ENCODE measurements around the gene SIPA1L3.

DNA sequence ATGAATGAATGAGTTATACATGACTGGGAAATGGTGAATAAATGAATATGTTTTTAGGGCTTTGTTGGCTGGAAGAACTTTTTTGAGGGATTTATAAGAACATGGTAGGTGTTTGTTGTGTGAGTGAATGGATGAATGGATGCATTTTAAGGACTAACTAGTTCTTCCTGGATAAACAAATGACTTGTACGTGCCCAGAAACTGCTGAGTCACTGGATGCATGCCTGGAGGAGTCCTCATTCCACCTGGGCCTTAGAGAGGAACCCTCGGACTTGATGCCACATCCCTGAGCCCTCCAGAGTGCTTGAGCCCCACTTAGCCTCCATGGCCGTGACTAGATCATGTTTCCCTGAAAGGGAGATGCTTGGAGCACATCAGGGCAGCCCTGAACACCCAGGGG lies 163.6 kb downstream of the SIPA1L3 start:
- TF ChIP-seq MAZ (IDR thresholded peaks at IDR 0.05; ENCODE audit: borderline replicate concordance, low read depth, low read length): no peak
- 0 out of 2 replicates have a peak, but pooled peaks have one; percentile 20 for TF ChIP-seq FOXS1 (CRISPR knock-in tag; IDR thresholded peaks at IDR 0.05)
- no peak for TF ChIP-seq KDM1A (IDR thresholded peaks at IDR 0.05; ENCODE audit: low read depth)
- TF ChIP-seq KDM5A (IDR thresholded peaks at IDR 0.05): no peak
- TF ChIP-seq, protein P1, sequence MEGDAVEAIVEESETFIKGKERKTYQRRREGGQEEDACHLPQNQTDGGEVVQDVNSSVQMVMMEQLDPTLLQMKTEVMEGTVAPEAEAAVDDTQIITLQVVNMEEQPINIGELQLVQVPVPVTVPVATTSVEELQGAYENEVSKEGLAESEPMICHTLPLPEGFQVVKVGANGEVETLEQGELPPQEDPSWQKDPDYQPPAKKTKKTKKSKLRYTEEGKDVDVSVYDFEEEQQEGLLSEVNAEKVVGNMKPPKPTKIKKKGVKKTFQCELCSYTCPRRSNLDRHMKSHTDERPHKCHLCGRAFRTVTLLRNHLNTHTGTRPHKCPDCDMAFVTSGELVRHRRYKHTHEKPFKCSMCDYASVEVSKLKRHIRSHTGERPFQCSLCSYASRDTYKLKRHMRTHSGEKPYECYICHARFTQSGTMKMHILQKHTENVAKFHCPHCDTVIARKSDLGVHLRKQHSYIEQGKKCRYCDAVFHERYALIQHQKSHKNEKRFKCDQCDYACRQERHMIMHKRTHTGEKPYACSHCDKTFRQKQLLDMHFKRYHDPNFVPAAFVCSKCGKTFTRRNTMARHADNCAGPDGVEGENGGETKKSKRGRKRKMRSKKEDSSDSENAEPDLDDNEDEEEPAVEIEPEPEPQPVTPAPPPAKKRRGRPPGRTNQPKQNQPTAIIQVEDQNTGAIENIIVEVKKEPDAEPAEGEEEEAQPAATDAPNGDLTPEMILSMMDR (IDR thresholded peaks at IDR 0.05): no peak
- no peak for TF ChIP-seq NR3C1 (IDR thresholded peaks at IDR 0.05)
- TF ChIP-seq, protein P2, sequence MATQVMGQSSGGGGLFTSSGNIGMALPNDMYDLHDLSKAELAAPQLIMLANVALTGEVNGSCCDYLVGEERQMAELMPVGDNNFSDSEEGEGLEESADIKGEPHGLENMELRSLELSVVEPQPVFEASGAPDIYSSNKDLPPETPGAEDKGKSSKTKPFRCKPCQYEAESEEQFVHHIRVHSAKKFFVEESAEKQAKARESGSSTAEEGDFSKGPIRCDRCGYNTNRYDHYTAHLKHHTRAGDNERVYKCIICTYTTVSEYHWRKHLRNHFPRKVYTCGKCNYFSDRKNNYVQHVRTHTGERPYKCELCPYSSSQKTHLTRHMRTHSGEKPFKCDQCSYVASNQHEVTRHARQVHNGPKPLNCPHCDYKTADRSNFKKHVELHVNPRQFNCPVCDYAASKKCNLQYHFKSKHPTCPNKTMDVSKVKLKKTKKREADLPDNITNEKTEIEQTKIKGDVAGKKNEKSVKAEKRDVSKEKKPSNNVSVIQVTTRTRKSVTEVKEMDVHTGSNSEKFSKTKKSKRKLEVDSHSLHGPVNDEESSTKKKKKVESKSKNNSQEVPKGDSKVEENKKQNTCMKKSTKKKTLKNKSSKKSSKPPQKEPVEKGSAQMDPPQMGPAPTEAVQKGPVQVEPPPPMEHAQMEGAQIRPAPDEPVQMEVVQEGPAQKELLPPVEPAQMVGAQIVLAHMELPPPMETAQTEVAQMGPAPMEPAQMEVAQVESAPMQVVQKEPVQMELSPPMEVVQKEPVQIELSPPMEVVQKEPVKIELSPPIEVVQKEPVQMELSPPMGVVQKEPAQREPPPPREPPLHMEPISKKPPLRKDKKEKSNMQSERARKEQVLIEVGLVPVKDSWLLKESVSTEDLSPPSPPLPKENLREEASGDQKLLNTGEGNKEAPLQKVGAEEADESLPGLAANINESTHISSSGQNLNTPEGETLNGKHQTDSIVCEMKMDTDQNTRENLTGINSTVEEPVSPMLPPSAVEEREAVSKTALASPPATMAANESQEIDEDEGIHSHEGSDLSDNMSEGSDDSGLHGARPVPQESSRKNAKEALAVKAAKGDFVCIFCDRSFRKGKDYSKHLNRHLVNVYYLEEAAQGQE (IDR thresholded peaks at IDR 0.05): no peak
- TF ChIP-seq JUNB (IDR thresholded peaks at IDR 0.05): no peak
